ENCODE results near the gene HMG20A. TPM values are rescaled to one million over a fixed set of nuclear protein-coding genes. Genes with fewer than 3 reads are reported as not detected.

Gene HMG20A
- total and polyA plus RNA-seq, 10 of the 15 experiments (the other 5 are each of a cell fraction or from before 2014, with no cell fraction given), result 30.0 to 98.7 (median 46.8) TPM

DNA sequence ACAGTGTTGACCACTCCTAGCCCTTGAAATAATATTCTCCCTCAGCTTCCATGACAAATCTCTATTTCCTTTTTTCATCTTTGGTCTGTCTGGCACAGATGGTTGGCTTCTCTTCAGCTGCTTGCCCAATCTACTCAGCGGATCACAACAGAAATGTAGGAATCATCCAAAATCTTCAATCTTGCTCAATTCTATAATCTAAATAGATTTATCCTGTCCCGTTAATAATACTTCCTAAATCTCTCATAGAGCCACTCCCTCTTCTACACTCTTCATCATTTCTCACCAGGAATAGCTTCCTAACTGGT is 4.6 kb upstream of the HMG20A start (continued):
- TF ChIP-seq, protein P1, sequence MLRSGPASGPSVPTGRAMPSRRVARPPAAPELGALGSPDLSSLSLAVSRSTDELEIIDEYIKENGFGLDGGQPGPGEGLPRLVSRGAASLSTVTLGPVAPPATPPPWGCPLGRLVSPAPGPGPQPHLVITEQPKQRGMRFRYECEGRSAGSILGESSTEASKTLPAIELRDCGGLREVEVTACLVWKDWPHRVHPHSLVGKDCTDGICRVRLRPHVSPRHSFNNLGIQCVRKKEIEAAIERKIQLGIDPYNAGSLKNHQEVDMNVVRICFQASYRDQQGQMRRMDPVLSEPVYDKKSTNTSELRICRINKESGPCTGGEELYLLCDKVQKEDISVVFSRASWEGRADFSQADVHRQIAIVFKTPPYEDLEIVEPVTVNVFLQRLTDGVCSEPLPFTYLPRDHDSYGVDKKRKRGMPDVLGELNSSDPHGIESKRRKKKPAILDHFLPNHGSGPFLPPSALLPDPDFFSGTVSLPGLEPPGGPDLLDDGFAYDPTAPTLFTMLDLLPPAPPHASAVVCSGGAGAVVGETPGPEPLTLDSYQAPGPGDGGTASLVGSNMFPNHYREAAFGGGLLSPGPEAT (IDR thresholded peaks at IDR 0.05; ENCODE audit: low read depth), result no peak
- no peak for TF ChIP-seq HCFC1 (IDR thresholded peaks at IDR 0.05; ENCODE audit: low read length)
- TF ChIP-seq YBX1 (IDR thresholded peaks at IDR 0.05), result no peak
- TF ChIP-seq KLF5 (IDR thresholded peaks at IDR 0.05; ENCODE audit: partially characterized antibody), result no peak
- no peak for TF ChIP-seq POLR2A (IDR thresholded peaks at IDR 0.05; ENCODE audit: low read depth, low read length)
- TF ChIP-seq, protein P2, sequence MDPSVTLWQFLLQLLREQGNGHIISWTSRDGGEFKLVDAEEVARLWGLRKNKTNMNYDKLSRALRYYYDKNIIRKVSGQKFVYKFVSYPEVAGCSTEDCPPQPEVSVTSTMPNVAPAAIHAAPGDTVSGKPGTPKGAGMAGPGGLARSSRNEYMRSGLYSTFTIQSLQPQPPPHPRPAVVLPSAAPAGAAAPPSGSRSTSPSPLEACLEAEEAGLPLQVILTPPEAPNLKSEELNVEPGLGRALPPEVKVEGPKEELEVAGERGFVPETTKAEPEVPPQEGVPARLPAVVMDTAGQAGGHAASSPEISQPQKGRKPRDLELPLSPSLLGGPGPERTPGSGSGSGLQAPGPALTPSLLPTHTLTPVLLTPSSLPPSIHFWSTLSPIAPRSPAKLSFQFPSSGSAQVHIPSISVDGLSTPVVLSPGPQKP (IDR thresholded peaks at IDR 0.05; ENCODE audit: low read depth, low read length), result no peak

DNA sequence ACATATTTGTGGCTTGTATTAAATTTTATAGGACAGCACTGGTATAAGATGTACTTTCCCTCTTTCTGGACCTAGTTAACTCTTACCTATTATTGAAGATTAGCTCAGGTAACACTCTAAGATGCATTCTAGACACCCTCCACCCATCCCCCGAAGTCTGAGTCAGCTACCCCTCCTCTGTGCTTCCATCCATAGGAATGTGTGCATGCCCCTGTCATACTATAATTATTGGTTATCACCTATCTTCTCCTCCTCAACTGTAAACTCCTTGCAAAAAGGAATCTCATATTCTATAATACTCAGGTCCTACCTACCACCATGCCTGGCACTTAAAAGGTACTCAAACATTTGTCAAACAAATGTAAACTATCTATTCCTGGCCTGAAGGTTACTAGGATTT is 3.7 kb upstream of the HMG20A start:
- no peak for FAIRE-seq
- in situ Hi-C loops (cut with MboI), result no loop called here
- no peak for DNase-seq (ENCODE audit: low read depth, low spot score)
- intact Hi-C loops (cut with micrococcal nuclease; ENCODE audit: unreplicated experiment), result no loop called here
- POLR2A ChIA-PET, result interaction anchor here (0.8 to 1.2 kb wide), 3 partner anchors 10 to 1594 kb away, joined by 3 to 5 read pairs (median 3); no protein-coding TSS in a partner anchor
- Histone ChIP-seq H3K9me3 (replicated peaks; ENCODE audit: control insufficient read depth, insufficient read depth, low read length) (no peaks in the 10 kb centered on the region), H3K4me2 (ENCODE audit: control insufficient read depth, insufficient read depth) (no peak overlapping the region), H3K36me3 (ENCODE audit: control insufficient read depth in 2 of 2, insufficient read depth in 2 of 2, low read length in 1 of 2) (no peaks in the 10 kb centered on the region), H3K27ac (ENCODE audit: control insufficient read depth, insufficient read depth) (no peak overlapping the region), H3K79me2 (ENCODE audit: control insufficient read depth, insufficient read depth, low read length) (peaks cover 30% of the 10 kb centered on the region), H3K4me3 (no peak overlapping the region), H3K27me3 (replicated peaks in 1 of 2; ENCODE audit: control insufficient read depth in 2 of 2, insufficient read depth in 2 of 2, low read length in 1 of 2) (no peaks in the 10 kb centered on the region), H3K4me1 (ENCODE audit: control insufficient read depth, insufficient read depth, low read length) (no peaks in the 10 kb centered on the region; the same call in 1 of the 2 replicates), H2AFZ (ENCODE audit: control insufficient read depth, low read depth, low read length) (no peak overlapping the region), H4K20me1 (ENCODE audit: control insufficient read depth, insufficient read depth) (no peaks in the 10 kb centered on the region), H3K9ac (ENCODE audit: control insufficient read depth, insufficient read depth, low read length) (no peak overlapping the region)
- no peak for ATAC-seq
- RAD21 ChIA-PET (ENCODE audit: unreplicated experiment), result interaction anchor here (1.1 to 4.2 kb wide), 3 partner anchors 77 to 229 kb away, joined by 3 to 49 read pairs (median 5); no protein-coding TSS in a partner anchor
- no TSS peak for BruUV-seq (replicated peaks)
- SMC1A ChIA-PET (ENCODE audit: uncharacterized antibody, unreplicated experiment), result interaction anchor here (1.0 to 7.6 kb wide), 6 partner anchors 10 to 231 kb away, joined by 3 to 107 read pairs (median 6); no protein-coding TSS in a partner anchor
- CTCF ChIA-PET, result interaction anchor here (1.1 to 4.2 kb wide), 6 partner anchors 10 to 299 kb away, joined by 3 to 33 read pairs (median 4); no protein-coding TSS in a partner anchor
- WGBS (ENCODE audit: insufficient coverage, insufficient replicate concordance, low lambda C conversion rate, missing lambda C conversion rate), result 100% methylated on average over 1 of the region's 1 CpG
- TF ChIP-seq TARDBP (IDR thresholded peaks at IDR 0.05; ENCODE audit: borderline replicate concordance) (no peak), SUPT20H (IDR thresholded peaks at IDR 0.05; ENCODE audit: borderline replicate concordance, control insufficient read depth, low read depth, low read length) (no peak), SIX5 (IDR thresholded peaks at IDR 0.05; ENCODE audit: low read depth, low read length, severe bottlenecking) (no peak), SP1 (IDR thresholded peaks at IDR 0.05; ENCODE audit: low read depth, low read length) (no peak), GABPA (IDR thresholded peaks at IDR 0.05; ENCODE audit: low read depth) (no peak), POLR2AphosphoS5 (IDR thresholded peaks at IDR 0.05; ENCODE audit: low read length) (no peak)
- TF ChIP-seq, protein P3, sequence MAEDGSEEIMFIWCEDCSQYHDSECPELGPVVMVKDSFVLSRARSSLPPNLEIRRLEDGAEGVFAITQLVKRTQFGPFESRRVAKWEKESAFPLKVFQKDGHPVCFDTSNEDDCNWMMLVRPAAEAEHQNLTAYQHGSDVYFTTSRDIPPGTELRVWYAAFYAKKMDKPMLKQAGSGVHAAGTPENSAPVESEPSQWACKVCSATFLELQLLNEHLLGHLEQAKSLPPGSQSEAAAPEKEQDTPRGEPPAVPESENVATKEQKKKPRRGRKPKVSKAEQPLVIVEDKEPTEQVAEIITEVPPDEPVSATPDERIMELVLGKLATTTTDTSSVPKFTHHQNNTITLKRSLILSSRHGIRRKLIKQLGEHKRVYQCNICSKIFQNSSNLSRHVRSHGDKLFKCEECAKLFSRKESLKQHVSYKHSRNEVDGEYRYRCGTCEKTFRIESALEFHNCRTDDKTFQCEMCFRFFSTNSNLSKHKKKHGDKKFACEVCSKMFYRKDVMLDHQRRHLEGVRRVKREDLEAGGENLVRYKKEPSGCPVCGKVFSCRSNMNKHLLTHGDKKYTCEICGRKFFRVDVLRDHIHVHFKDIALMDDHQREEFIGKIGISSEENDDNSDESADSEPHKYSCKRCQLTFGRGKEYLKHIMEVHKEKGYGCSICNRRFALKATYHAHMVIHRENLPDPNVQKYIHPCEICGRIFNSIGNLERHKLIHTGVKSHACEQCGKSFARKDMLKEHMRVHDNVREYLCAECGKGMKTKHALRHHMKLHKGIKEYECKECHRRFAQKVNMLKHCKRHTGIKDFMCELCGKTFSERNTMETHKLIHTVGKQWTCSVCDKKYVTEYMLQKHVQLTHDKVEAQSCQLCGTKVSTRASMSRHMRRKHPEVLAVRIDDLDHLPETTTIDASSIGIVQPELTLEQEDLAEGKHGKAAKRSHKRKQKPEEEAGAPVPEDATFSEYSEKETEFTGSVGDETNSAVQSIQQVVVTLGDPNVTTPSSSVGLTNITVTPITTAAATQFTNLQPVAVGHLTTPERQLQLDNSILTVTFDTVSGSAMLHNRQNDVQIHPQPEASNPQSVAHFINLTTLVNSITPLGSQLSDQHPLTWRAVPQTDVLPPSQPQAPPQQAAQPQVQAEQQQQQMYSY (CRISPR knock-in tag; IDR thresholded peaks at IDR 0.05), result no peak
- TF ChIP-seq, protein P4, sequence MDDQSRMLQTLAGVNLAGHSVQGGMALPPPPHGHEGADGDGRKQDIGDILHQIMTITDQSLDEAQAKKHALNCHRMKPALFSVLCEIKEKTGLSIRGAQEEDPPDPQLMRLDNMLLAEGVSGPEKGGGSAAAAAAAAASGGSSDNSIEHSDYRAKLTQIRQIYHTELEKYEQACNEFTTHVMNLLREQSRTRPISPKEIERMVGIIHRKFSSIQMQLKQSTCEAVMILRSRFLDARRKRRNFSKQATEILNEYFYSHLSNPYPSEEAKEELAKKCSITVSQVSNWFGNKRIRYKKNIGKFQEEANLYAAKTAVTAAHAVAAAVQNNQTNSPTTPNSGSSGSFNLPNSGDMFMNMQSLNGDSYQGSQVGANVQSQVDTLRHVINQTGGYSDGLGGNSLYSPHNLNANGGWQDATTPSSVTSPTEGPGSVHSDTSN (IDR thresholded peaks at IDR 0.05; ENCODE audit: insufficient replicate concordance, low read depth, low read length), result no peak
